HG03196 (cell line): Measurements from ENCODE around the gene CAMSAP1.
A peak's percentile ranks its signal among the peaks of the same experiment; 100 is the strongest.
"Not testable (repeated sequence)": the region's sequence is repeated elsewhere in the genome, so short reads cannot be mapped to it uniquely, and the experiment has no call there.

Source experiments
- ATAC-seq: cut with Tn5 transposase; IDR thresholded peaks from one replicate; pipeline ENCODE4 v1.9.1; 2021; ENCODE audit not compliant: unreplicated experiment

Gene CAMSAP1

DNA sequence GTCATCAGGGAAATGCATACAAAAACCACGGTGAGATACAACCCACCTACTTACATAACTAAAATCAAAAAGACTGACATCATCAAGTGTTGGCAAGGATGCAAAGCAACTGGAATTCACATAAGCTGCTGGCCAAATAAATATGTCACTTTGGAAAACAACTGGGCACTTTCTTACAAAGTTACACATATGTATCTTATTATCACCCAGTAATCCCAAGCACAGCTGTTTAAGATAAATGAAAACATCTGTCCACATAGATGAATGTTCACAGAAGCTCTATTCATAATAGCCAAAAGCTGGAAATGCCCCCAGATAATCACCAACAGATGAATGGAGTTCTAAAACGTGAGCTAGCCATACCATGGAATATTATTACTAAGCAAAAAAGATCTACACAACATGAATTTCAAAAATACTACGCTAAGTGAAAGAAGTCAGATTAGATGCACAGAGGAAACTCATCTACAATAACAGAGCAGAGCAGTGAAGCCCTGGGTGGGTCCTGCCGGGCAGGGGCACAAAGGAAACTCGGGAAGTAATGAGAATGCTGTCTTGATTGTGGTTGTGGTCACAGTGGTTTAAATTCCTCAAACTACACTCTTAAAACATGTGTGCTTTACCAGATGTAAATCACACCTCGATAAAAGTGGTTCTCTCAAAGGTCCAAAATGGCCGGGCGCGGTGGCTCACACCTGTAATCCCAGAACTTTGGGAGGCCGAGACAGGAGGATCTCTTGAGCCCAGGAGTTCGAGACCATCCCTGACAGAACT lies 8.5 kb downstream of the CAMSAP1 start:
- ATAC-seq = no peak

DNA sequence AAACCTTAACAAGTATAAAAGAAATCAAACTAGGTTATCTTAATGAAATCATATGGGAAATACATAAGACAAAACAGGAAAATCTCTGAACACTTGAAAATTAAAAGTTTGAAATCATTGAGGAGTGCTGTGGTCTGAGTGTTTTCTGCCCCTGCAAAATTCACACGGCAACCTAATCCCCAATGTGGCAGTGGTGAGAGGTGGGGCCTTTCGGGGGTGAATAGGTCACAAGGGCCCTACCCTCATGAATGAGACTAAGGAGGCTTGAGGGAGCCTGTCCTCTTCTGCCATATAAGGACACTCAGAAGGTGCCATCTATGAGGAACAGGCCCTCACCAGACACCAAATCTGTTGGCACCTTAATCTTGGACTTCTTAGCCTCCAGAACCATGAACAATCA lies 10.7 kb downstream of the CAMSAP1 start:
- no peak for ATAC-seq

DNA sequence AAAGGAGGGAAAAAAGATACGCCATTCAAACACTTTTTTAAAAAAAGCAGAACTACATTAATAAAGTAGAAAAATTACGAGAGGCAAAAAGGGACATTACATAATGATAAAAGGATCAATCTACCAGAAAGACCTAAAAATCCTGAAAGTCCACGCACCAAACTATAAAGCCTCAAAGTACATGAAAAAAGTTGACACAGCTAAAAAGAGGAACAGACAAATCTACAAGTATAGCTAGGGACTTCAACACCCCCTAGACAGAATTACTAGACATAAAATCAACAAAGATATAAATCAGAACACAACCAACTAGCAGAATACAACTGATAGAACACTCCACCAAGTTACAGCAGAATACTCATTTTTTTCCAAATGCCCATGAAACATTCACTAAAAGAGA lies 11.1 kb downstream of the CAMSAP1 start:
- no peak for ATAC-seq

DNA sequence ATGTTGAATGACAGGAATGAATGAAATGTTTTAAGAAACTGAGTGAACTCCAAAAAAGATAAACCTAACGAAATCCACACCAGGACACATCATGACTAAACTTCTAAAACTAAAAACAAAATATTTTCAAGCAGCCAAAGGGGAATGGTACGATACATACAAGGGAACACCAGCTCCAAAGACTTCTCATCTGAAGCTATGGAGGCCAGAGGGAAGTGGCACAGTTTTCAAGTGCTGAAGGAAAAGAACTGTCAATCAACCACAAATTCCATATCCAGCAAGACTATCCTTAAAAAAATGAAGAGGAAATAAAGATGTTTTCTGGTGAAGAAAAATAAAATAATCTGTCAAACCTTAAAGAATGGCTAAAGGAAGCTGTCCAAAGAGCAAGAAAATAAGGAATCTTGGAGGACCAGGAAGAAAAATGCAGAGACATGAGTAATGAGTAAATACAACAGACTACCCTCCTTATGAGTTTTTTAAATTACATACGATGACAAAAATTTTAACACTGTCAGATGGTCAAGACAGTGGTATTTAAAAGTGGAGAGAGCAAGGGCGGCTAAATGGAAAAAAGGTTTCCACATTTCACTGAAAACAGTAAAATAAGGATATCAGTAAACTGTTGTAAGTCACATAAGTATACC lies 12.0 kb downstream of the CAMSAP1 start:
- ATAC-seq = no peak

DNA sequence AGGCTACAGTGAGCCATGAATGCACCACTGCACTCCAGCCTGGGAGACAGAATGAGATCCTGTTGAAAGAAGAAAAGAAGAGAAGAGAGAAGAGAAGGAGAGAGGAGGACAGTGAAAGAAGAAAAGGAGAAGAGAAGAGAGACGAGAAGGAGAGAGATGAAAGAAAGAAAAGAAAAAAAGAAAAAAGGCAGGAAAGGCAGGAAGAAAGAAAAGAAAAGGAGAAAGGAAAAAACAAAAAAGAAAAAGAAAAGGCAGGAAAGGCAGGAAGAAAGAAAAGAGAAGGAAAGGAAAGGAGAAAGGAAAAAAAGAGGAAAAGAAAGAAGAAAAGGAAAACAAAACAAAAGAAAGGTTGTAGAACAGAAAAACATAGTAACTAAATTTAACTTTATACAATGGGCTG lies 14.2 kb downstream of the CAMSAP1 start:
- no peak for ATAC-seq

DNA sequence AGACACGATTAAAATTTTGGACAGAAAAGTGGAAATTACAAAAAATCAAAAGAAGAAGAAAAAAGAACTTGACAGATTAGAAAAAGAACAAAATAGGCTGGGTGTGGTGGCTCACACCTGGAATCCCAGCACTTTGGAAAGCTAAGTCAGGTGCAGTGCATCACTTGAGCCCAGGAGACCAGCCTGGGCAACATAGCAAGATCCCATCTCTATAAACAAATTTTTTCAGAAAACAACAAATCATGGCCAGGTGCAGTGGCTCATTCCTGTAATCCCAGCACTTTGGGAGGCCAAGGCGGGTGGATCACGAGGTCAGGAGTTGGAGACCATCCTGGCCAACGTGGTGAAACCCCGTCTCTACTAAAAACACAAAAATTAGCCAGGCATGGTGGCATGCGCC lies 15.0 kb downstream of the CAMSAP1 start:
- not testable (repeated sequence) for ATAC-seq

DNA sequence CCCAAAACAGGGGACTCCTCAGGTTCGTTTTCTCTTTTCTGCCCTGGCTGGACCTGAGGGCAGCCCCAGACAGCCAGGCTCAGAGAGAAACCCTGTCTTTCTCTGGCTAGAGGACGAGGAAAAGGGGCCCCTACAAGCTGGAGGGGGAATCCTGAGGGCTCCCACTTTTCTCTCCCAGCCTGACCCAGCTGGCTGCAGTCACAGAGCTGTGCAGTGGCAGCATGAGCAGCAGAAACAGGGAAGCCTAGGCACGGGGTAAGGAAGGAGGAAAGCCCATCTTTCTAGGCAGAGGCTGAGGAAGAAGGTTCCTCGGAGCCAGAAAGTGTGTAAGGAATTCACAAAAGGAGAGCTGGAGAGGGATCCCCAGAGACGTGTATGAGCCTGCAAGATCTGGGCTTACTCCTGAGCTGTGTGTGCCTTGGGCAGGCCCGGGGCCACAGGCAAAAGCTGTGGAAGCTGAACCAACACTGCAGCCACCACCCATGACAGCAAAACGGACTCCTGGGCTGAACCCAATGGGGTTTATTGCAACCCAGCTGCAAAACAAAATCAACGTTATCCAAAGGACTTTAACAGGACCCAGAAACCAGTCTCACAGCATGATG lies 16.2 kb downstream of the CAMSAP1 start:
- ATAC-seq = no peak

DNA sequence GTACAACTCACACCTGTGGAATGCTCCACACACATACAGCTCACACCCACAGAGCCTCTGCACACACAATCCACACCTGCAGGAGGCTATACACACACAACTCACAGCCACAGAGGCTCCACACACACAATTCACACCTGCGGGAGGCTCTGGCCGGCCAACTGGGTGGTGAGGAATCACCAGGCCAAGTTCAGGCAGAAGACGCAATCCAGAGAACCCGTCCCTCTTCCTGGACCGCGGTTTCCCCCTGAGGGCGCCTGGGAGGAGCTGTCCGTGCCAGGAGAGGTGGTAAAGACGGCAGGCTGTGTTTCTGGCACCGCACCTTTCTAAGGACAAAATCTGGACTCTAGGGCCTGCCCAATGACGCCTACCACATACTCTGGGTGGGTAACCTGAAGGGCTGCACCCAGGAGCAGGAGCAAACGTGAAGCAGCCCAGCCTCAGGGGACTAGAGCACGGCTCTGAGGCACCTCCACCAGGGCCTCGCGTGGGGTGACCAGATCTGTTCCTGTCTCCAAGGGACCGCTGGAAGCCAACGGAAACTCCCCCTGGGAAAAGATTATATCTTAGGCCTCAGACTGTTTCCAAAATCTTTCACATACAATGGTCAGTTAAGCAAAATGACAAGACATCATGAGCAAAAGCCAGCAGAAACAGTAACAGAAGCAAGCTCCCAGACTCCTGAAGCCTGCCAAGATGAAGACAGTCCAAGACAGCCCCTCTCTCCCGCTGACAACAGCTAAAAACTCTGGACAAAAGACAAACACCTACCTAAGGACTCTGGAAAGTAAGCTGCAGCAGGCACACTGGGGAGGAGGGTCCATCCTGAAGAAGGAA lies 16.9 kb downstream of the CAMSAP1 start:
- ATAC-seq = no peak

DNA sequence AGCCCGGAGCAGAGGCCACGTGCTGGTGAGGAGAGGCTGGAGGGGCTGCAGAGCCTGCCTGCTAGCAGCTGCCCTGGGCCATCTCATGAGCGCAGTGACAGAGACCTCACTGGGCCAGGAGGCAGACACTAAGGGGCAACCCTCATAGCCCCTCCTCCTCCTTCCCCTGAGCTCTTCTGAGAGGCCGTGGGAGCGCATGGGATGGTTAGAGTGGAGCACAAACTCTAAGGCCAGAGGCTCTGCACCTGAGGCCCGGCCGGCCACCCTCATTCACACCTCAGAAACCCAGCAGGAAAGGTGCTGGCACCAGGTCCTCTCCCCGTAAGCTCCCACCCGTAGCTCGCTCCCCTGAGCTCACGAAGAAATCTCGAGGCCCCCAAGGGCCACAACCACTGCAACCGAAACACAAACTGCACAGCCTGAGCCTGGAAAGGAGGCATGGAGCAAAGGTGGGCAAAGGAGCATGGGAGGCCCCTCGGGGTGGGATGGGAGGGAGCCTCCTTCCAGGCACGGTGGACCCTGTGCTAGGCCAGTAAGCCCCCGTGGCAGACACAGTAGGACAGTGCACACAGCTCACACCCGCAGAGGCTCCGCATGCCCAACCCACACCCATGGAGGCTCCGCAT lies 17.7 kb downstream of the CAMSAP1 start:
- ATAC-seq = no peak

DNA sequence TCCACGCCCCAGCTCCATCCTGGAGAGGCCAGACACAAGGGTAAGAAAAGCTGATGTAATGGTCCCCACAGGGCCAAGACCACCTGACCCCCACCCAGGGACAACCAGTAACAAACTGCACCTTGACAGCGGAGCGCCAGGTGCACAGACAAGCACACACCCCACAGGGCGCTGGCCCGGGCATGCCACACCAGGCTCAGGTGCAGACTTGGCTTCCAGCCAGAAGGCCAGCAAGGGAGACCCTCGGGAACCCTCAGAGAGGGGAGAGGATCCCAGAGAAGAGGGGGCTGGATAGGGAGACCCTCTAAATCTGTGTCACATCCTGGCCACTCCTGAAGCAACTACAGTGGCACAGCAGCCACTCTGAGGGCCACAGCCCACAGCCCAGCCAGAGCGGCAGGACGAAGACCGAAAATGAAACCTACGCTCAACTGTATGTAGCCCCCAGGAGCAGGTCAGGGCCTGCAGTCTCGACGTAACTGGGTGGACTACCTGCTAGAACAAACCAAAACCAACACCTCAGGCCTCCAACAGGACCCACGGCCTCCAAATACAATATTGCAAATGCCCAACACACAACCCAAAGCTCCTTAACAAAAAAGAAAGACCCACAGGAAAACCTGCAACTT lies 18.5 kb downstream of the CAMSAP1 start:
- no peak for ATAC-seq

DNA sequence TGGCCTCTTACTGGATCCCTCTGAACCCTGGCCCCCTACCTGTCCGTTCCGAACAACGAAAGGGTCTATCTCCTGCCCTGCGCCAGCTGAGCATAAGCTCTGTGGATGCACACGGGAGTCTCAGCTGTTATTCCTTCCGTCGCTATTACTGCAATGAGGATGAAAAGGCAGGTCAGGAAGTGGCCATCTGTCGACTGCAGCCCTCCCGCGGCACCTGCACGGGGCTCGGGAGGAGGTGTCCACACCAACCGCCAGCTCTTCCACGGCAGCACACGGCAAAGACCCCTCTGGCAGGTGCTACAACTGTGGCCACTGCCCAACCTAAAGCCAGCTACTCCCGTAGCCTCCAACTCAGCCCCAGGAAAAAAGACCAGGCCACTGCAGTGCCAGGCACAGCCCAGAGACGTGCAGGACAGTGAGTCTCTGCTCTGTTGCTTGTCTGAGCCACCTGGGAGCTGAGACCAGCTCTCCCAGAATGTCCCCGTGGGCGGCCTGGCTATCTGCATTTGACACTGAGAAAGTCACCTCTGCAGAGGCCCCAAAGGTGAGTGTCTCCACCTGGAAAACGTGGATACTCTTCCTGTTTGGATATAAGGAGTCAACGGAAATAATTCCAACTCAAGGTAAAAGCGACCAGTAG lies 19.1 kb downstream of the CAMSAP1 start:
- ATAC-seq = no peak

DNA sequence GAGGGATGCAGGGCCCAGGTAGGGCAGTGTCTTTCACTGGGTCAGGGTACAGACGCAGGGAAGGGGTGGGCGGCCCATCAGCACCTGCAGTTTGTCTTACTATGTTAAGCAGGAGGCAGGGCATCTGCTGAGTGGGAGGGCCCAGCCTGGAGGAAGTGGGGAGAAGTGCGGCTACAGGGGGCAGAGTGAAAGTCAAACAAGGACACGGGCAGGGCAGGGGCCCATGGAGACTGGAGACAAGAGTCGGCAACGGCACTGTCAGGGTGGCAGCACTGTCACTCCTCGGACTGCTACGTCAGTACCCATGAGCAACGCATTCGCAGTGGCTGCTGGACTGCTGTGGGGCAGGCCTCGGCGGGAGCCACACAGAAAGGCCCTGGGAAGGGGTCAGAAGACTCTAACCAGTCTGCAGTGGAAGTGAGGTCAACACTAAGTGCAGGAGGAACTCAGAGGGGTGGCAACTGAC lies 19.7 kb downstream of the CAMSAP1 start:
- ATAC-seq = peak; percentile 55

DNA sequence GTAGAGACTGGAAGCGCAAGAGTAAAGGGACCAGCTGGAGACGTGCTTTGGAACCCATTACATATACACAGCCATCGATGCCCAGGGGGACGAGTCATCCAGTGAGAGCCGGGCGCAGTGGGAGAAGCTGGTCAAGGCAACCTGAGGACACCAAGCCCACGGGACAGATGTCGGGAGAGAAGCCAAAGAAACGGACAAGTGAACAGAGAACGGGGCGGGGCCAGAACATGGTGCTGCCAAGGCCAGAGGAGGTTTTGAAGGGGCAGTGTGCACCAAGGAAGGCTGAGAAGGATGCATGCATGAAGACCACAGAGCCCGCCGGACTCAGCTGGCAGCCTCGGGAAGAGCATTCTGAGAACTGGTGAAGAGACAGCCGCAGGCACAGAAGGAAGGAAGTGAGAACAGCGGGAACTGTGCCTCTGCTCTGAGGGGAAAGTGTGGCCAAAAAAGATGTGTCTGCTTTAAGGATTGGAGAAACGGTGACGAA lies 20.3 kb downstream of the CAMSAP1 start:
- no peak for ATAC-seq

DNA sequence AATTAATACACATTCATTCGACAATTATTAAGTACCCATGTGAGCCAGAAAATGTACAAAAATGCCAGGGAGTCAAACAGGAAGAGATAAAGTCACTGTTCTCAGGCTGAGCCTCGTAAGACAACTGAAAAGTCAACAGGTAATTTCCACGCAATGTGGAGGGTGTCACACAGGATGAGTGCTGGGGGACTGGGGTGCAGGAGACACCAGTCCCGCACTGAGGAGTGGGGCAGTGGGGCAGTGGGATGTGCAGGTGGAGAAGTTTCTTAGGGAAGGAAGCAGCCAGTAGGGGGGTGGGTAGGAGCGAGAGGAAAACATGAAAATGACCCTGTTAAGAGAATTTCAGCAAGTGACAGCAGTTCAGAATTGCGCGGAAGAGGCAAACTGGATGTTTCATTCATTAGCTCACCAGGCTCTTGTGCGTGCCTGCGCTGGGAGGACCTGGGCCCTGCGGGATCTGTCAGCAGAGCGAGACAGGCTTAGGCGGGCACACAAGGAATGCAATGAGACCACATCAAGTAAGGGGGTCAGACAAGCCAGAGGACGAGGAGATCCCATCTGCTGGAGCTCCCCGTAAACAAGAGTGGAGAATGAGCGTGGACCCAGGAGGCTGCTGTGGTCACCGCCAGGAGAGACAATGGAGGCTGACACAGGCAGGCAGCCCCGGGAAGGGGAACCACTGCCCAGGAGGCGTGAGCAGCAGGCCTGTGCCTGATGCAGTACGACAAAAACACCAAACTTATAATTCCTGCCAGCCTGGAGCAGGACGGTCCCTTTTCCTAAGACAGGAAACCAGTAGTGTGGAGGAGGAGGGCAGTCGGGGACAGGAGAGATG lies 21.0 kb downstream of the CAMSAP1 start:
- no peak for ATAC-seq

DNA sequence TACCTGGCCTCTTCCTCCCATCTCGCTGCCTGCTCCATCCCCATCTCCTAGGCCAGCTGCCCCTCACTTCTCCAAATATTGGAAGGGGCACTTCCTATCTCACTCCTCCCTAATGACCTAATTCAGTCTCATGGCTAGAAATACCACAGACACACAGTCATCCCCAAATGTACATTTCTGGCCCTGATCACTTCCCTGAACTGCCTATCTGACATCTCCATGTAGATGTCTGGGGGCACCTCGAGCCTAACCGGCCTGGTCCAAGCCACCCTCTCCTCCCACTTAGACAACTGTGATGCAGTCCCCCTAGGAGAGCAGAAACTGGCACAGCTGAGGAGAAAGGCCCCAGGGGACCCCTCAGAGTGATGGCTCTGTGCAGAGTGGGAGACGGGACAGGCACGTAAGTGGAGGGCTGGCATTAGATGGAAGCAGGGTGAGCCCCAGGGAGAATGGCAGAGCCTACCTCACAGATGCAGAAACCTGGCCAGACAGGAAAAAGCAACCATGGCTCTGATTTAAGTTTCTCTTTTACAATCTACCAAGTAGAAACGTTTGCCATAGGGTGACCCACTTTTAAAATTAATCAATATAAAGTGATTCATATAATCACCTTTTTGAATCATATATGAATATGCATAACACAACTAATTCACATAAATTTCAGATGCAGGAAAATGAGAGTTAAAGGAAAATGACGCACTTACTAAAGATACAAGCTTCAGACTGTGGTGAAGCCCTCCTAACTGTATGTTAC lies 22.1 kb downstream of the CAMSAP1 start:
- ATAC-seq = no peak

DNA sequence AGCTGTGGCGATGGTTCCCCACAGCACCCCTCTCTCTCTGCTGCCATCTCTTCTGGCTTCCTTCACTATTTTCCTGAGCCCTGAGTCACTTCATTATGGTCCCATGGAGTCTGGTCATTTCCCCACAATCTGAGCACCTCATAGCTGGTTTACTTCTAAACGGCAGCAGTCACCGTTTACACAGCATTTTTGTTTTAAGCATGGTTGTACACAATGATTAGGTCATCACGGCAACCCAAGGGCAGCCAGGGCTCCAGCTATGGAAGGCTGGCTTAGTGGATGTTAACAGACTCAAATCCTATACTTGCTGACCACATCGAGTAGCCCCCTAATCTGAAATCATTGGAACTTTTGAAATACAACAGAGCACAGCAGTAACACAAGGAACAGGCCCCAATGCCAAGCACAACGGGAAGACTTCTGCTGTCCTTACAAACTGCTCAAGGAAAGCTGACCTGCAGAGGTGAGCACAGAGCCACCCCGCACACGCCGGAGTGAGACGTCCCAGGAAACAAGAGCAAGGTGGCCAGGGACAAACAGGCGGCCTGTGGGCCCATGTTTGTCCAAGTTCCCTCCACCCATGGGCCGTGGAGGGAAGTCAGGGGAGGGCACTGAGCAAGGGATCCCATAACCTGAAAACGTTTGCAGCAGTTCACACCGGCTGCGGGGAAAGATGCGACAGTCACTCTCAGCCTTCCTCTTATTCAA lies 22.9 kb downstream of the CAMSAP1 start:
- no peak for ATAC-seq

DNA sequence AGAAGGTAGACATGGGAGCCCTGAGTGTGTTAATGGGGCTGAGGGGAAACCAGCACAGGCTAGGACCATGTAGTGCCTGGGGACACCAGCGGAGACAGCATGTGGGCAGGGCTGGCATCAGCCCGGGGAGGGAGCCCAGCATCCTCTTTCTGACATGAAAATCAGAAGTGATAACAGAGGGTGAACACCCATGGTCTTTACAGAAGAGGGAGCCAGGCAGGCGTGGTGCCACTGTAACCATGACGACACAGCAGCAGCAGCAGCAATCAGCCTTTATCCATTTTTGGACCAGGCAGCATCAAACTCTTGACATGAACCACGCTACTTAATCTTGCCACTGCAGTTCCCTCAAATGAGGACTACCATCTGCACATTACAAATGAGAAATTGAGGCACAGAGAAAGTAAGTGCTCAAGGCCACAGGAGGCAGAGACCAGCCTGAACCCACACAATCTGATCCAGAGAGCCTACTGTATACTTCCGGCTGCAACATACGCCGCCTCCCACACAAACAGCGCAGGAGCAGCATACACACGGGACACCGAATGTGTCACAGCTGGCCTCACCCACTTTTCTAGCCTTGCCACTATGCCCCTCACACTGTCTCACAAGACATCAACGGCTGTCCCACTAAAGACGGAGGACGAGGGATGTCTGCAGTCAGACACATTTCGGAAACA lies 23.8 kb downstream of the CAMSAP1 start:
- no peak for ATAC-seq
